HG03469 (cell line): Measurements from ENCODE around the gene COX7A2L.

Experiments used
- ATAC-seq: cut with Tn5 transposase; IDR thresholded peaks from one replicate; pipeline ENCODE4 v1.9.1; 2021; ENCODE audit warnings: mild to moderate bottlenecking, moderate library complexity, moderate number of reproducible peaks; ENCODE audit not compliant: unreplicated experiment

COX7A2L gene

GRCh38 chr2:42321452-42322064, 39.5 kb downstream of the COX7A2L start:
- ATAC-seq: no peak

- no peak for ATAC-seq
Observed at GRCh38 chr2:42319265-42319664, 41.8 kb downstream of the COX7A2L start.

DNA sequence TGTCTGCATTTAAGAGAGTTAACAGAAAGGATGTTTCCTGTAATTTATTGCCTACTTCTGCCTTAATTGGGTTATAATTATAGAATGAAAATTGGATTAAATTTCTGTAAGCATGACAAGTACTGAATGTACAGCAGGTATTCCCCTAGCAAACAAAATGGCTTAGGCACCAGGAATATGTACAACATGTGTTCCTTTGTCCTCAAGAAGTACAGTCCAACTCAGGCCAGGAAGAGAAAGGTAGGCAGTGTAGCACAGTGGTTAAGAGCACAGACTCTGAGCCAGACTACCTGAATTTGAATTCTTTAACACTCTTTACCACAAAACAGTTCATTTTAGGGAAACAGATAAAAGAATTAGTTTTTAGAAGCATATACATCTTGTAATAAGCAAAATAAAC, 43.1 kb downstream of the COX7A2L start:
- no peak for ATAC-seq

GRCh38 chr2:42317486-42317885, 43.5 kb downstream of the COX7A2L start:
- ATAC-seq: no peak

GRCh38 chr2:42316910-42317309, 44.1 kb downstream of the COX7A2L start:
- no peak for ATAC-seq

DNA sequence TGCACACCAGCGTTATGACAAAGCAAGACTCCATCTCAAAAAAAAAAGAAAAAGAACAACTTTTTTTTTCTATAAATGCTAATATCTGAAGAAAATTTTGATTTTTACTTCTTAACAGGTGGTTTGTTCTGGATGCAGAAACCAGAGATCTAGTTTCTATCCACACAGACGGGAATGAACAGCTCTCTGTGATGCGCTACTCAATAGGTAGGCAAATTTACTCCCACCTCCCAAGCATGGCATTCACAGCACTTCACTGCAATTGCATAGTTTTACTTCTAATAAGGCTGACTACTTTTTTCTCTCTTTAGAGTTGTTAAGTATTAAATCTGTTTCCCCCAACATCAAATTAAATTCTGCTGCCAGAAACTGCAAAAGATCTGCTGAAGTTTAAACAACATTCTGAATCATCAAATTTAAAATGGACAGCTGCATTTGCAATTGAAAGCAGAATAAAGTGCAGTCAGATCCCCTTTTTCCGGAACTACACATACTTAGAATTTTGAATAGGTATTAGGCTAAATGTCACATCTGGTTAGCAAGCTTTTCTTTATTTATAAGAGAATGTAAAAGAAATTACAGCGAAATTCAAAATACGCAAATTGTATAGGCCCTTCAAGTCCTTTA, 45.1 kb downstream of the COX7A2L start:
- no peak for ATAC-seq

DNA sequence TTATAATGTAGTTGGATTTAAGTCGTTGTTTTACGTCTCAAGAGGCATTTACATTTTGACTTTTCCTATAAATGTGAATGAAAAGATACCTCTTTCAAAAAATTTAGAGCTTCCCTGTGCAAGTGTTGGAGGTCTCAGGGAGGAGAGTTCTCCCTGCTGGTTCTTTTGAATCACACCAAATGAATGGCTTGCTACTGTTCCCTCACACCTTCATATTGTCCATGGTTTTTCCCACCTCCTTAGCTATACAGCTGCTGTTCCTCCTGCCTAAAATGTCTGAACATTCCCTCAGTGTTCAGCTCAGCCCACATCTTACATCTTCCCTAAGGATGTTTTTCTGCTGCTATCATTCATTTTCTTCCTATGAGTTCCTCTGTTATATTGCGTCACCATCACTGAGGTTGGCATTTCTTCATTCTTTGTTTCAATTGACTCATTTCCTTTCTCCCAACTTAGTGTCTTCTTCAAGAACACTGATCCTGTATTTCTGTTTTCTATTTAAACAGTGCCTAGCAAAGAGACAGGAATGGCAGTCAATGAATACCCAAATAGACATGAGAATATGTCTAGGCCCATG, 46.0 kb downstream of the COX7A2L start:
- ATAC-seq: no peak

DNA sequence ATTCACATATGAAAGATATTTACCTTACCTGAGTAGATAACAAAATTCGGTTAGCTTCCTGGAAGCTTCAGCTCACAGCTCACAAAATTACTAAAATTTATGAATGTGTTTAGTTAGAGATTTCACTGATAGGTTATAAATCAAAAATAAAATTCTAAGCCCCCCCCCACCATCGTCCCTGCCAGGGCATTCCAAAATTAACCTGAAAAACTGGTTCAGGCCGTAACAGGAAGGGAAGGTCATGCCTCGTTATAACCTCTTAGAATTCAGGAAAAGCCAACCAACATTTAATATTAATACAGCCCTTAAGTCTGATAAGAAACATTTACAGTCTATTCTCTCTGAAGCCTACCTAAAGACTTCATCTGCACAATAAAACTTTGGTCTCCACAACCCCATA, 48.9 kb downstream of the COX7A2L start:
- ATAC-seq: no peak

DNA sequence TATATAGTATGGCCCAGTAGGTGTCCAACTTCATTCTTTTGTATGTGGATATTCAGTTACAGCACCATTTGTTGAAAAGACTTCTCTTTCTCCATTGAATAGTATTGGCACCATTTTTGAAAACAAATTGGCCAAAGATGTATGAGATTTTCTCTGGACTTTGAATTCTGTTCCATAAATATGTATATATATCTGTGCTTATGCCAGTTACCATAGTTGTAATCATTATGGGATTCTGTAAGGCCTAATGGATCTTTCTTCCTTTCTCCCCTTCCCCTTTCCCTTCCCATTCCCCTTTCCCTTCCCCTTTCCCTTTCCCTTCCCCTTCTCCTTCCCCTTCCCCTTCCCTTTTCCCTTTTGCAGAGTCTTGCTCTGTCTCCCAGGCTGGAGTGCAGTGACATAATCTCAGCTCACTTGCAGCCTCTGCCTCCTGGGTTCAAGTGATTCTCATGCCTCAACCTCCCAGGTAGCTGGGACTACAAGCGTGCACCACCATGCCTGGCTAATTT, 51.0 kb downstream of the COX7A2L start:
- no peak for ATAC-seq

DNA sequence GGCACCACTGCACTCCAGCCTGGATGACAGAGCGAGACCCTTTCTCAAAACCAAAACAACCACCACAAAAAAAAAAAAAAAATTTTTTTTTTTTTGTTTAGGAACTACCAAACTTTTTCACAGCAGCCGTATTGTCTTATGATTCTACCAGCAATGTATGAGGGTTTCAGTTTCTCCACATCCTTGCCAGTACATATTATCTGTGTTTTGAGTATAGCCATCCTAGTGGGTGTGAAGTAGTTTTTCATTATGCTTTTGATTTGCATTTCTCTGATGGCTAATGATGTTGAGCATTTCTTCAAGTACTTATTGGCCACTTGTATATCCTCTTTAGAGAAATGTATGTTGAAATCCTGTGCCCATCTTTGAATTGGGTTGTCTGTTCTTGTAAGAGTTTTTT, 51.7 kb downstream of the COX7A2L start:
- ATAC-seq: no peak

DNA sequence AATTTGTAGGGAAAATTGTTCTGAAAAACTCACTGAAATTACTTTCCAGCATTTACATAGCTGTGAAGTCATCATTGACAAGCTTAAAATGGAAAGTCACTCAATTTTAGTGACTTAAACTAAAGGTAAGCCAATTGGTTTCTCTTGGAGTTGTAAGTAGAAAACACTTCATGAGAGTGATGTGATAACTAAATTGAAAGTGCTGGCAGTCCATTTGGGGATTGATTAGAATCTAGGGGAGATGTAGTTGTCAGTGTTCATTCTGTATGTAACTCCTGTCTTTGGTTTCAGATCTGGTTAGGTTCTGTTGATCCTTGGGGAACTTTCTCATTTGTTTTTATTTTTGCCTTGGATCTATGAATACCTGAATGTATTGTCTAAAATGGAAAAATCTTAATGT, 53.8 kb downstream of the COX7A2L start:
- no peak for ATAC-seq

DNA sequence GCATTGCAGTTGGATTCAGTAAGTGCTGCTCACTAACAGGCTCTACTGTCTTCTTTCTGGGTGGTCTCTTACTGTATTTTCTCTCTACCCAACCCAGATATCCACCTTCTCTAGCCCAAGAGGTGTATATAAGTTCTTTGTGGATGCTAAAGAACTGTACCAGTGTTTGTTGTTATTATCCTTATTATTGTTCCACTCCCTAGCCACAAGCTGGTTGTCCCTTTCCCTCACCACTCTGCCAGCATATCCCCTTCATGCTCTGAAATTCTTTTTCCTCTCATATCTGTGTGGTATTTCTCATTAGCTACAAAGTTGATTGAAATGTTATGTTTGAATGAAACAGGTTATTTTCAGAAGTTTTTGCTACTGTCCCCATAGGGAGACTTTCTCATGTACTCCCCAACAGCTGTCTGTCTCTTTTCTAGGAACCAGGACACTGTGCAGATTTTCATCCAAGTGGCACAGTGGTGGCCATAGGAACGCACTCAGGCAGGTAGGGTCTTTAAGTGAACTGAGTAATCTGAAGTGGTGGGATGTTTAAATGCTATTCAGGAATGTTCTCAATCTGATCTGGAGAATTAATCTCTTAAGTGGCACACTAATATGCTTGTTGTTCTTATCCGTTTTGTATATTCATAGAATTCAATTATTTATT, 56.8 kb downstream of the COX7A2L start:
- no peak for ATAC-seq

DNA sequence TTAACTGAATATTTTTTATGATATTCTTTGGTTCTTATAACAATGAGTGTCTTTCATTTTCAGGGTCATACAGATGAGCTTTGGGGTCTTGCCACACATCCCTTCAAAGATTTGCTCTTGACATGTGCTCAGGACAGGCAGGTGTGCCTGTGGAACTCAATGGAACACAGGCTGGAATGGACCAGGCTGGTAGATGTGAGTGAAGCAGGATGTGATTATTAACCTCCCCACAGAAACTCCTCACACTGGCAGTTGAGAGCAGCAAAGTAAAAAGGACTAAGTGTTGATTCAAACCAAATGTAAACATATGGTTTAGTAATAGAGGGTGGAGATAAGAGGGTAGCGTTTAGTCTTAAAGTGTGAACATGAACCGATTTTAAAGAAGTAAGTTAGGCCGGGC, 57.8 kb downstream of the COX7A2L start:
- no peak for ATAC-seq

DNA sequence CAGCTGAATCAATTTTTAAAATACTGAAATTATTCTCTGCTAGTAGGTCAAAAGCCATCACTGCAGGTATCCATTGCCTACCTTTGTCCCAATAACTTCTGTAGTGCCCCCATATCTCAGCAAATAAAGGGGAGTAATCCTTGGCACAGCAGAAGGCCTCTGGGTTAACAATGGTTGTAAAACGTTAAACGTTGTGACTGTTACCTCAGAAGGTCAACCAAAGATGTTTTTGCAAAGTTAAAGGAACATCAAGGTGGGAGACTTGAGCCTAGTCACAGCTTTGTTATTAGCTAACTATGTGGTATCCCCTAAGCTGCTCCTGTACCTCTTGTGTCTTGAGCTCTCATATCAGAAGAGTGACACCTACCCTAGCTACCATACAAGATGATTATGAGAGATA, 60.5 kb downstream of the COX7A2L start:
- no peak for ATAC-seq
